Islet of Langerhans (tissue), 1 donor: Measurements from ENCODE around the gene TAF5.
A peak's percentile ranks its signal among the peaks of the same experiment; 100 is the strongest.
"Not testable (repeated sequence)": the region's sequence is repeated elsewhere in the genome, so short reads cannot be mapped to it uniquely, and the experiment has no call there.

Source experiments
- FAIRE-seq: peaks from one replicate; lab custom pipeline; 2011; peaks lifted over from hg19 to GRCh38; lab: Jason Lieb, UNC

TAF5 gene

GRCh38 chr10:103415581-103415980 is 47.8 kb downstream of the TAF5 start:
- no peak for FAIRE-seq

DNA sequence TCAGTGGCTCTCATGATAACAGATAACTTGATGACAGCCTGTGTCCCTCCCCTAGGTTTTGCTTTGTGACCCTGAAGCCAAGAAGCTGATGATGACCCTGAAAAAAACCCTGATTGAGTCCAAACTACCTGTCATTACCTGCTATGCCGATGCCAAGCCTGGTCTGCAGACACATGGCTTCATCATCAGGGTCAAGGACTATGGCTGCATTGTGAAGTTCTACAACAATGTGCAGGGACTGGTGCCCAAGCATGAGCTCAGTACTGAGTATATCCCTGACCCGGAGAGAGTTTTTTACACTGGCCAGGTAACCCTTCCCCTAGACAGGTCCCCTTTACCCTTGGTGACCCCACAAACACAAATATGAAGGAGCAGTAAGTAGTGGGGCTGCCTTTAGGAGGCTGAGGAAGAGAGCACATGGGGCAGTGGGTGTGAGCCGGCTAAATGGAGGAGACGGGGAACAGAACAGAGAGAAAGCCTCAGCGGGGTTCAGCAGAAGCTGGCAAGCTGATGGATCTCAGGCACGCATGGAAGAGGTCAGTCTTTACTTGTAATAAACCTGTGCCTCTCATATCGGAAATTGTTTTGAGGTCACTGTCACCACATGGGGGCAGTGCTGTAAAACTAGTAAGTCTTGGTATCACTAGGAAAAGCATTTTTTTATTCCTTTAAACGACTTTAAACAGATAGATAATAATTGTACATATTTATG is 48.8 kb downstream of the TAF5 start:
- FAIRE-seq = peak; percentile 90

GRCh38 chr10:103417148-103417469 is 49.3 kb downstream of the TAF5 start:
- FAIRE-seq = not testable (repeated sequence)

DNA sequence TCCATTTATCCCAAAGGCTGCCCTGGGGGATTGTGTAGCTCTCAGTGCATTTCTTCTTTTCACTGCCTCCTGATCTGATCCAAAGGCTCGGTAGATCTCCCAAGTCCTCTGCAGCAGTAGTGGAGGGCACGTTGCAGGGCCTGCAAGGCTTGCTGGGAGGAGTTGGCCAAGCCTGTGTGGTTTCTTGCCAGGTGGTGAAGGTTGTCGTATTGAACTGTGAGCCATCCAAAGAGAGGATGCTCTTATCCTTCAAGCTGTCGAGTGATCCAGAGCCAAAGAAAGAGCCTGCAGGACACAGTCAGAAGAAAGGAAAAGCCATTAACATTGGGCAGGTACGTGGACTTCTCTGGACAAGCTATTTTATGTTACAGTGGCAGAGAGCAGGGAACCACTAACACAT is 49.8 kb downstream of the TAF5 start:
- FAIRE-seq = no peak

GRCh38 chr10:103419101-103419500 is 51.3 kb downstream of the TAF5 start:
- no peak for FAIRE-seq

- FAIRE-seq = no peak
Measured at GRCh38 chr10:103423748-103424147, 56.0 kb downstream of the TAF5 start.

DNA sequence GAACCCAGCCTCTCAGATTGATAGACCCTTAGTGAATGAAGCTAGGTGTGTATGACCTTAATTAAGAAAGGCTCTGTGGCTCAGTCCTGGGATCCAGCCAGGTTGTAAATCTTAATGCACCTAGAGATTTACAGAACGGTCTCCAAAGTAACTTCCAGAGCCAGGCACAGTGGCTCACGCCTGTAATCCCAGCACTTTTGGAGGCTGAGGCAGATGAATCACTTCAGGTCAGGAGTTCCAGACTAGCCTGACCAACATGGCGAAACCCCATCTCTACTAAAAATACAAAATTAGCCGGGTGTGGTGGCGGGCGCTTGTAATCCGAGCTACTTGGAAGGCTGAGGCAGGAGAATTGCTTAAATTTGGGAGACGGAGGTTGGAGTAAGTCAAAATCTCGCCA is 60.1 kb downstream of the TAF5 start:
- FAIRE-seq = no peak

- no peak for FAIRE-seq
Measured at GRCh38 chr10:103428989-103429643, 61.3 kb downstream of the TAF5 start.

- no peak for FAIRE-seq
Measured at GRCh38 chr10:103429647-103430046, 61.9 kb downstream of the TAF5 start.

DNA sequence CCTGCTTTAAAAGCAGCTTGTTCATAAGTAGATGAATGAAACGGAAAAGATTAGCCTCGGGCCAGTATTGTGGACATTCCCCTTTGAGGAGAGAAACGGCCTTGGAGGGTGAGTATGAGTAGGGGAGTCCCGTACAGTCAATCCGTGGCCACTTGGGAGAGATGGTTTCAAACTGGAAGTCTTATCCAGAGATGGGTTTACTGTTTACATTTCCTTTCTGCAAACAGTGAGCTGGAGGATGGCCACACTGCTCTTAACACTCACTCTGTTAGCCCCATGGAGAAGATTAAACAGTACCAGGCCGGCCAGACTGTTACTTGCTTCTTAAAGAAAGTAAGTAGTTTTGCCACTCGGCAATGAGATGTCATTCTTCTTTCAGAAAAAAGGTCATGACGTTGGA is 64.1 kb downstream of the TAF5 start:
- FAIRE-seq = peak; percentile 60

- FAIRE-seq = no peak
Measured at GRCh38 chr10:103433858-103434257, 66.1 kb downstream of the TAF5 start.
